GM23248 (cell line): Measurements from ENCODE around the gene RAB31. TPM values are rescaled to one million over a fixed set of nuclear protein-coding genes. Genes with fewer than 3 reads are reported as not detected.

ENCODE experiments used
- DNase-seq: peaks from one replicate; pipeline ENCODE4 v3.0.0-alpha.2; 2015
- H2AFZ ChIP-seq: fragments of 200-600 bp; sonication (generic); 2 replicates; pipeline ENCODE4 v1.6.1; 2016; ENCODE audit warnings: antibody characterized with exemption
- H3F3A ChIP-seq: fragments of 200-600 bp; sonication (generic); 2 replicates; pipeline ENCODE4 v1.6.1; 2016; ENCODE audit warnings: mild to moderate bottlenecking, antibody characterized with exemption, mixed run types; ENCODE audit not compliant: insufficient read depth
- H3K27ac ChIP-seq: fragments of 200-600 bp; sonication (generic); 2 replicates; pipeline ENCODE4 v1.5.1; 2016; ENCODE audit warnings: mild to moderate bottlenecking
- H3K27me3 ChIP-seq: fragments of 200-600 bp; sonication (generic); replicated peaks from 2 replicates; pipeline ENCODE4 v1.6.1; 2016; ENCODE audit warnings: mild to moderate bottlenecking; ENCODE audit not compliant: insufficient read depth
- H3K36me3 ChIP-seq: fragments of 200-600 bp; sonication (generic); 2 replicates; pipeline ENCODE4 v1.6.1; 2016; ENCODE audit warnings: low read depth, mild to moderate bottlenecking
- H3K4me1 ChIP-seq: fragments of 200-600 bp; sonication (generic); 2 replicates; pipeline ENCODE4 v1.6.1; 2016; ENCODE audit warnings: mild to moderate bottlenecking; ENCODE audit not compliant: insufficient read depth
- H3K4me2 ChIP-seq: fragments of 200-600 bp; sonication (generic); one replicate; pipeline ENCODE4 v1.6.1; 2016; ENCODE audit warnings: mild to moderate bottlenecking; ENCODE audit not compliant: unreplicated experiment
- H3K4me3 ChIP-seq: fragments of 200-600 bp; sonication (generic); 2 replicates; pipeline ENCODE4 v1.5.1; 2016; ENCODE audit warnings: mild to moderate bottlenecking
- H3K79me2 ChIP-seq: fragments of 200-600 bp; sonication (generic); 2 replicates; pipeline ENCODE4 v1.6.1; 2016; ENCODE audit warnings: mild to moderate bottlenecking; ENCODE audit not compliant: insufficient read depth
- H3K9ac ChIP-seq: fragments of 200-600 bp; sonication (generic); 2 replicates; pipeline ENCODE4 v1.6.1; 2016; ENCODE audit warnings: mild to moderate bottlenecking
- H3K9me2 ChIP-seq: fragments of 200-600 bp; sonication (generic); 2 replicates; pipeline ENCODE4 v1.6.1; 2016; ENCODE audit warnings: mixed run types, mild to moderate bottlenecking, moderate library complexity; ENCODE audit not compliant: insufficient read depth
- H3K9me3 ChIP-seq: fragments of 200-600 bp; sonication (generic); one replicate; pipeline ENCODE4 v1.6.1; 2017; ENCODE audit warnings: low read depth
- H4K20me1 ChIP-seq: fragments of 200-600 bp; sonication (generic); 2 replicates; pipeline ENCODE4 v1.6.0; 2016; ENCODE audit not compliant: insufficient read depth
- EZH2 ChIP-seq: fragments of 200-600 bp; sonication (generic); IDR thresholded peaks from 2 replicates; pipeline ENCODE4 v1.6.1; 2018; ENCODE audit warnings: antibody characterized with exemption, mild to moderate bottlenecking; ENCODE audit not compliant: insufficient read depth, poor library complexity, severe bottlenecking
- EZH2phosphoT487 ChIP-seq: fragments of 200-600 bp; sonication (generic); IDR thresholded peaks from 2 replicates; pipeline ENCODE4 v1.6.1; 2018; ENCODE audit warnings: antibody characterized with exemption, moderate library complexity, mild to moderate bottlenecking, low read depth; ENCODE audit not compliant: insufficient read depth
- WGBS, 2 experiments: methylation state at CpG; one replicate each; pipeline ENCODE4 v1.1.6; 2015 to 2017; ENCODE audit warnings: low lambda C conversion rate in 2 of 2, low coverage in 1 of 2; ENCODE audit errors: missing lambda C conversion rate in 2 of 2; 5-methylcytosine and 5-hydroxymethylcytosine counted together
- in situ Hi-C: fragments of 300-500 bp; cut with MboI; formaldehyde crosslinking; loops from 2 replicates; pipeline ENCODE4 v1.15.0; 2020
- polyA plus RNA-seq: library from polyadenylated mRNA; unstranded; fragments of >200 nt; fragmentation: Nextera tagmentation; extraction: Ambion mirVana; gene quantifications from 2 replicates; pipeline ENCODE4 v1.2.1, GENCODE V29; 2016
- total RNA-seq: library from RNA; depleted of rRNA; stranded (reverse); fragments of >200 nt; shearing (Covaris generic); gene quantifications from 2 replicates; pipeline ENCODE4 v1.2.3, GENCODE V29; 2014

Gene RAB31
- total and polyA plus RNA-seq, 2 experiments from 2014 or later: 49.2 to 144 TPM

DNA sequence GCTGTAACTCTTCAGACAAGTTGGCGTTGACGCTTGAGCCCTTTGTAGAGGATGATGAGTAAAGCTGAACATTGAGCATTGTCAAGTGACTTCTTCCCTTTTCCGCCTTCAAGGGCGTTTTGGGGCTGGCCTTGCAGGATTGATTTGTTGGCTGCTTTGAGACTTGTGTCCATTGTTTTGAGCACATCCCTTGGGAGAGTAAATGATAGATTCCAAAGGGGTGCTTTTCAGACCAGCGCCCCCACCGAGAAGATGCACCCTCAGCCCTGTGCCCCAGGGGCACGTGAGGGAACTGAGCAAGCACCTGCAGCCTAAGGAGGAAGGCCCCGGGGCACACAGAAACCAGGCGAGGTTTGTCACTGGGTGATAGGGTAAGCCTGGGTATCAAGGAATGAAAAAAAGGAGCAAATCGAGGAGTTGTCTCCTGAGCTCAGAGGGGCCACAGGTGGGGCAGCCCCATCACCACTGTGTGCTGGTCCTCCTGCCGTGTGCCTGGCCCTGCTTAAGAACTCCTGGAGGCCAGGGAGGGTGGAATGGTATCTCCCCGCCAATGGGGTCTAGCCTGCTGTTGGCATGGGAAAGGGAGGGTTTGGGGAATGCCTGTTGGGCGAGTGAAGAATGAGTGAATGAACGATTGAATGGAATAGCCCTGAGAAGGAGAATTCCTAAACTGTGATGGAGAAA is 64.0 kb downstream of the RAB31 start:
- no peaks in the 10 kb centered on the region for H3K27me3 ChIP-seq
- H3K79me2 ChIP-seq: peaks cover 87% of the 10 kb centered on the region

DNA sequence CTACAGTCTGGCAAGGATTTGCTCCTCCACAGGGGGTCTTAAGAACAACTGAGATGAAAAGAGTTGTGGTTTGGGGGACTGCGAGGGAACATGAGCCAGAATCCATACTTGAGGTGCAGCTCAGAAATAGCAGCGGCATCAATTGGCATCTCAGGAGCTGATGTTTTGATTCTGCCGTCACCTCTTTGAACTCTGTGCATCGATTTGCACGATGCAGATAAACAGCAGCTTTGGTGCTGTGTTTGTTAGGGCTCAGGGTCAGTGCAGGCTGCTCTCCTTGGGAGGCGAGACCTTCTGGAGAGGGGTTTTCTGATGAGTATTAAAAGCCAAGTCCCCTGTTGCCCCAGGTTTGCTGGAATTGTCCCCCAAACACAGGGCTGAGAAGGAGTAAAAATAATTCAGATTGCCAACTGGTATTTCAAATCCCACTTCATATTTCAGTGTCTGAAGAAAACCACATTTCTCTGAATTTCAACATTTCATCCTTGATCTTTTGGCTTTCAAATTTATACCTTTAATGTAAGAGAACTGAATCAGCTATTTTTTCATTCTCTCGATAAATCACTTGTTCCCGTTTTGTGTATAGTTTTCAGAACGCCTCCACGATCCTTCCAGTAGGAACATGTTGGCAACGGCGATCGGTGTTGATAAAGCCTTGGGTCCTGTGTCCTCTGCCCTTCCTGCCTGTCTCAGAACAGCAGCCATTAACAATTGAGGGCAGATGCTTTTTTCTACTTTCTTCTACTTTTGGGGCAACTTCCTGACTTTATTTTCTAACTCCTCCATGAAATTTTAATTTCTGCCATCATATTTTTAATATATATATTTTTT is 65.0 kb downstream of the RAB31 start:
- peaks cover 82% of the 10 kb centered on the region for H3K79me2 ChIP-seq
- no peaks in the 10 kb centered on the region for H3K36me3 ChIP-seq
- no peak overlapping the region for H3K4me2 ChIP-seq
- no peaks in the 10 kb centered on the region for H3K9me3 ChIP-seq
- WGBS, 2 experiments: 91% methylated on average over 13 of the region's 13 CpGs
- no peak overlapping the region for H3K27ac ChIP-seq
- H3K4me3 ChIP-seq: no peak overlapping the region
- no peak for DNase-seq
- TF ChIP-seq EZH2phosphoT487 (no peak), EZH2 (no peak)
- in situ Hi-C loops: no loop called here
- H3K27me3 ChIP-seq: no peaks in the 10 kb centered on the region
- no peaks in the 10 kb centered on the region for H3K9me2 ChIP-seq
- H4K20me1 ChIP-seq: no peaks in the 10 kb centered on the region
- H3F3A ChIP-seq: 0 out of 2 replicates have a peak, but pooled peaks cover 5% of the 10 kb centered on the region
- no peak overlapping the region for H3K9ac ChIP-seq
- peaks cover 6% of the 10 kb centered on the region; the same call in 1 of the 2 replicates for H3K4me1 ChIP-seq
- H2AFZ ChIP-seq: no peak overlapping the region

More for the DNA sequence above, 64.0 kb downstream of the RAB31 start:
- H3K27ac ChIP-seq: no peak overlapping the region
- H3K4me2 ChIP-seq: no peak overlapping the region
- WGBS, 2 experiments: 84 to 89% methylated on average over 13 to 14 of the region's 14 CpGs
- in situ Hi-C loops: no loop called here
- peaks cover 6% of the 10 kb centered on the region; the same call in 1 of the 2 replicates for H3K4me1 ChIP-seq
- H4K20me1 ChIP-seq: no peaks in the 10 kb centered on the region
- TF ChIP-seq EZH2: no peak
- no peak overlapping the region for H2AFZ ChIP-seq
- H3K36me3 ChIP-seq: no peaks in the 10 kb centered on the region
- no peak overlapping the region for H3K4me3 ChIP-seq
- H3K9ac ChIP-seq: no peak overlapping the region
- H3K9me3 ChIP-seq: no peaks in the 10 kb centered on the region
- H3F3A ChIP-seq: peaks cover 7% of the 10 kb centered on the region; the same call in 1 of the 2 replicates
- H3K9me2 ChIP-seq: no peaks in the 10 kb centered on the region
- DNase-seq: no peak

DNA sequence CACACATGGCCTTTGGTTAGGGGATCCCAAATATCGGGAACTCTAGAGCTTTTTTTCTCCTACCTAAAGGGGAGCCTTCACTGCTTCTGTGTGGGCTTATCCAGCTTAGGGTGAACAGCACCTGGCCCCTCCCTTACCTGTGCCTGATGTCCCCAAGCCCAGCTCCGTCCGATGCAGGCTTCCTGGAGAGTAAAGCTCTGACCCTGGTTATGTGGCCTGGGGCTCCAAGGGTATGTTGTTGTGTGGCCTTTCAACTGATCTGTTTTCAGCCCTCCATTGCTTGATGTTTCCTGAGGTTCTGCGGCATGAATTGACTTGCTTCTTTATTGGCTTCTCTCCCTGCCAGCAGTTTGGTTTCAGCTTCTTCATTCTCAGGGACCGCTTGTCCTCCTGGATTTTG is 66.0 kb downstream of the RAB31 start:
- Histone ChIP-seq H3K9ac (no peak overlapping the region), H3F3A (0 out of 2 replicates have a peak, but pooled peaks cover 5% of the 10 kb centered on the region), H3K27ac (no peak overlapping the region), H3K36me3 (no peaks in the 10 kb centered on the region), H3K79me2 (peaks cover 71% of the 10 kb centered on the region), H3K9me2 (no peaks in the 10 kb centered on the region), H3K4me3 (no peak overlapping the region), H3K4me1 (peaks cover 6% of the 10 kb centered on the region; the same call in 1 of the 2 replicates), H3K9me3 (no peaks in the 10 kb centered on the region), H2AFZ (no peak overlapping the region), H4K20me1 (no peaks in the 10 kb centered on the region), H3K4me2 (no peak overlapping the region), H3K27me3 (no peaks in the 10 kb centered on the region)
- in situ Hi-C loops: no loop called here
- DNase-seq: no peak
- 84 to 93% methylated on average over 5 of the region's 5 CpGs for WGBS, 2 experiments
- TF ChIP-seq EZH2phosphoT487: no peak
- TF ChIP-seq EZH2: no peak

DNA sequence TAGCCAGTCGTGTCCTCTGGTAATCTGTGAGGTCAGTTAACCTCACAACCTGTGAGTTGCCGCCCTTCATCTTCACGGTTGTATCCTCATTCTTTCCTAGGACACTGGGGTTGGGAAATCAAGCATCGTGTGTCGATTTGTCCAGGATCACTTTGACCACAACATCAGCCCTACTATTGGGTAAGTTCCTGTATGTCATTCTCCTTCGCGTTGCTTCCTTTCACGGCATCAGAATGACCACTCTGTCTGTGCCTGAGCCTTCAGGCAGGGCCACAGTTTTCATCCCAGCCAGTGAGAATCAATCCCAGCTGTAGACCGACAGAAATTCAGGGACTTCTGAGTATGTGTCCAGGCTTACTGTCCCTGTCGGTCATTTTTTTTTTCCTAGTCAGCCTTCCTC is 67.1 kb downstream of the RAB31 start:
- H3K79me2 ChIP-seq: peaks cover 61% of the 10 kb centered on the region

More for the DNA sequence above, 67.1 kb downstream of the RAB31 start:
- Histone ChIP-seq H4K20me1 (no peaks in the 10 kb centered on the region), H2AFZ (no peak overlapping the region), H3K4me2 (no peak overlapping the region), H3K9me3 (no peaks in the 10 kb centered on the region), H3F3A (0 out of 2 replicates have a peak, but pooled peaks cover 3% of the 10 kb centered on the region), H3K4me3 (no peak overlapping the region), H3K9me2 (no peaks in the 10 kb centered on the region), H3K4me1 (peaks cover 13% of the 10 kb centered on the region), H3K36me3 (no peaks in the 10 kb centered on the region), H3K27ac (no peak overlapping the region), H3K9ac (no peak overlapping the region), H3K27me3 (no peaks in the 10 kb centered on the region)
- no peak for DNase-seq
- no peak for TF ChIP-seq EZH2phosphoT487
- WGBS, 2 experiments: 95% methylated on average over 10 of the region's 10 CpGs
- in situ Hi-C loops: no loop called here
